ENCODE results near the gene ARID3B. TPM values are rescaled to one million over a fixed set of nuclear protein-coding genes. Genes with fewer than 3 reads are reported as not detected.

ARID3B gene
- total and polyA plus RNA-seq, 2 experiments from 2014 or later = 13.2 to 19.8 TPM

DNA sequence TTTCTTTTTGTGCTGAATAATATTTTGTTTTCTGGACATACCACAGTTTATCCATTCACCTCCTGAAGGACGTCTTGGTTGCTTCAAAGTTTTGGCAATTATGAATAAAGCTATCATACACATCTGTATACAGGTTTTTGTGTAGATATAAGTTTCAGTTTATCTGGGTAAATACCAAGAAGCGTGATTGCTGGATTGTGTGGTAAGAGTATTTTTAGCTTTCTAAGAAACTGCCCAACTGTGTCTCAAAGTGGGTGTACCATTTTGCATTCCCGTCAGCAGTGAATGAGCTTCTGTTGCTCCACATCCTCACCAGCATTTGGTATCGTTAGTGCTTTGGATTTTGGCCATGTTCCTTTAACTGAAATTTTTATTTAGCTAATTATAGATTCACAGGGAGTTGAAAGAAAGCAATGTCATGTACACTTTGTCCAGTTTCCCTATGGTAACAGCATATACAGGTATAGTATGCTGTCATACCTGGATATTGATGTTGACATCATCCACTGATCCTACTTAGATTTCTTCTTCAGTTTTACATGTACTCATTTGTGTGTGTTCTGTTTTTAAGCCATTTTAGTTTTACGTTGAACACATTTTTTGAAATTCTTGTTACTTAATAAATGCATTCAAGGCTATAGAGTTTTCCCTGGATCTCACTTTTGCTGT, 11.9 kb downstream of the ARID3B start:
- no peaks in the 10 kb centered on the region for H3K36me3 ChIP-seq (replicated peaks; ENCODE audit: insufficient read depth, low read depth)
- peaks cover 9% of the 10 kb centered on the region for H4K20me1 ChIP-seq (ENCODE audit: insufficient read depth, poor library complexity, severe bottlenecking)
- no peak overlapping the region for H2AFZ ChIP-seq
- no peak overlapping the region for H3K27ac ChIP-seq
- 95% methylated on average over 5 of the region's 5 CpGs for WGBS (ENCODE audit: low lambda C conversion rate, missing lambda C conversion rate)
- H3K79me2 ChIP-seq = peaks cover 39% of the 10 kb centered on the region
- H3K4me2 ChIP-seq = no peak overlapping the region
- no peaks in the 10 kb centered on the region for H3K9me3 ChIP-seq (ENCODE audit: low read depth)
- H3K4me1 ChIP-seq (ENCODE audit: insufficient read depth) = no peaks in the 10 kb centered on the region
- no peak for DNase-seq (ENCODE audit: low spot score)
- no peak overlapping the region for H3K4me3 ChIP-seq
- no peaks in the 10 kb centered on the region for H3K27me3 ChIP-seq
- TF ChIP-seq, protein P1, sequence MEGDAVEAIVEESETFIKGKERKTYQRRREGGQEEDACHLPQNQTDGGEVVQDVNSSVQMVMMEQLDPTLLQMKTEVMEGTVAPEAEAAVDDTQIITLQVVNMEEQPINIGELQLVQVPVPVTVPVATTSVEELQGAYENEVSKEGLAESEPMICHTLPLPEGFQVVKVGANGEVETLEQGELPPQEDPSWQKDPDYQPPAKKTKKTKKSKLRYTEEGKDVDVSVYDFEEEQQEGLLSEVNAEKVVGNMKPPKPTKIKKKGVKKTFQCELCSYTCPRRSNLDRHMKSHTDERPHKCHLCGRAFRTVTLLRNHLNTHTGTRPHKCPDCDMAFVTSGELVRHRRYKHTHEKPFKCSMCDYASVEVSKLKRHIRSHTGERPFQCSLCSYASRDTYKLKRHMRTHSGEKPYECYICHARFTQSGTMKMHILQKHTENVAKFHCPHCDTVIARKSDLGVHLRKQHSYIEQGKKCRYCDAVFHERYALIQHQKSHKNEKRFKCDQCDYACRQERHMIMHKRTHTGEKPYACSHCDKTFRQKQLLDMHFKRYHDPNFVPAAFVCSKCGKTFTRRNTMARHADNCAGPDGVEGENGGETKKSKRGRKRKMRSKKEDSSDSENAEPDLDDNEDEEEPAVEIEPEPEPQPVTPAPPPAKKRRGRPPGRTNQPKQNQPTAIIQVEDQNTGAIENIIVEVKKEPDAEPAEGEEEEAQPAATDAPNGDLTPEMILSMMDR (IDR thresholded peaks at IDR 0.05; ENCODE audit: poor library complexity) = no peak
- TF ChIP-seq EZH2 (IDR thresholded peaks at IDR 0.05; ENCODE audit: borderline replicate concordance) (no peak), EZH2phosphoT487 (IDR thresholded peaks at IDR 0.05; ENCODE audit: low read depth, severe bottlenecking, unreplicated experiment) (no peak)
- H3K9me2 ChIP-seq (replicated peaks; ENCODE audit: insufficient read depth) = no peaks in the 10 kb centered on the region

DNA sequence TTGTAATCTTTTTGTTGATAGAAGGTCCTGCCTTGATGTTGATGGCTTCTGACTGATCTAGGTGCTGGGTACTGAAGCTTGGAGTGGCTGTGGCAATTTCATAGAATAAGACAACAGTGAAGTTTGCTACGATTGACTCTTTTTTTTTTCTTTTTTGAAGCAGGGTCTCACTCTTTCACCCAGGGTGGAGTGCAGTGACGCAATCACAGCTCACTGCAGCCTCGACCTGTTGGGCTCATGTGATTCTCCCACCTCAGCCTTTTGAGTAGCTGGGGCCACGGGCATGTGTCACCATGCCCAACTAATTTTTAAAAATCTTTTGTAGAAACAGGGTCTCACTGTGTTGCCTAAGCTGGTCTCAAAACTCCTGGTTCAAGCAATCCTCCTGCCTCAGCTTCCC, 14.2 kb downstream of the ARID3B start:
- Histone ChIP-seq H3K79me2 (peaks cover 37% of the 10 kb centered on the region), H3K9me3 (ENCODE audit: low read depth) (no peaks in the 10 kb centered on the region), H3K27ac (no peak overlapping the region), H4K20me1 (ENCODE audit: insufficient read depth, poor library complexity, severe bottlenecking) (peaks cover 5% of the 10 kb centered on the region), H3K36me3 (replicated peaks; ENCODE audit: insufficient read depth, low read depth) (no peaks in the 10 kb centered on the region), H3K9me2 (replicated peaks; ENCODE audit: insufficient read depth) (no peaks in the 10 kb centered on the region), H3K27me3 (no peaks in the 10 kb centered on the region), H3K4me2 (no peak overlapping the region), H3K4me3 (no peak overlapping the region), H3K4me1 (ENCODE audit: insufficient read depth) (no peaks in the 10 kb centered on the region), H2AFZ (no peak overlapping the region)
- no peak for TF ChIP-seq EZH2phosphoT487 (IDR thresholded peaks at IDR 0.05; ENCODE audit: low read depth, severe bottlenecking, unreplicated experiment)
- TF ChIP-seq, protein P1 (IDR thresholded peaks at IDR 0.05; ENCODE audit: poor library complexity) = no peak
- no peak for TF ChIP-seq EZH2 (IDR thresholded peaks at IDR 0.05; ENCODE audit: borderline replicate concordance)
- no peak for DNase-seq (ENCODE audit: low spot score)
- 93% methylated on average over 4 of the region's 4 CpGs for WGBS (ENCODE audit: low lambda C conversion rate, missing lambda C conversion rate)

DNA sequence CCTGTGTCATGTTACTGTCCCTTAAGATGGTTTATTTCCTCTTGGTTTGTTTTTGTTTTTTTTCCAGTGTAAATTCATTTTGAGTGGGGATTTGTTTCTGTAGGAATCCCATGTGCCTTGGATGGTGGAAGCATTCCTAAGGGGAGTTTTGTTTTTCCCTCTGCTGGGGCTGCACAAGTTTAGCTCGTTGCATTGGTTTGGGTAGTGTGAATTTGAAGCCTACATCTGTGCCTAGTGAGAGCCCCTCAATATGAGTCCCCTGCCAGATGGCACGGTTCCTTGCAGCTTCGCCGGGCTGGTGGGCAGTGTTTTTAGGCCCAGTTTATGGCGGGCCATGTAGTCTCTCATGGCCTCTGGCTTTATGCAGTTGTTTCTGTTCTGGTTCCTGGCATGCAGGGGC, 17.7 kb downstream of the ARID3B start:
- H3K4me3 ChIP-seq = no peak overlapping the region

More for the DNA sequence above, 17.7 kb downstream of the ARID3B start:
- Histone ChIP-seq H3K4me1 (ENCODE audit: insufficient read depth) (no peaks in the 10 kb centered on the region), H3K79me2 (peaks cover 45% of the 10 kb centered on the region), H3K27ac (no peak overlapping the region), H4K20me1 (ENCODE audit: insufficient read depth, poor library complexity, severe bottlenecking) (peaks cover 5% of the 10 kb centered on the region), H3K4me2 (no peak overlapping the region), H3K36me3 (replicated peaks; ENCODE audit: insufficient read depth, low read depth) (no peaks in the 10 kb centered on the region), H3K27me3 (no peaks in the 10 kb centered on the region), H3K9me3 (ENCODE audit: low read depth) (no peaks in the 10 kb centered on the region), H3K9me2 (replicated peaks; ENCODE audit: insufficient read depth) (no peaks in the 10 kb centered on the region), H2AFZ (no peak overlapping the region)
- no peak for TF ChIP-seq EZH2 (IDR thresholded peaks at IDR 0.05; ENCODE audit: borderline replicate concordance)
- TF ChIP-seq, protein P1 (IDR thresholded peaks at IDR 0.05; ENCODE audit: poor library complexity) = no peak
- TF ChIP-seq EZH2phosphoT487 (IDR thresholded peaks at IDR 0.05; ENCODE audit: low read depth, severe bottlenecking, unreplicated experiment) = no peak
- 95% methylated on average over 5 of the region's 5 CpGs for WGBS (ENCODE audit: low lambda C conversion rate, missing lambda C conversion rate)
- DNase-seq (ENCODE audit: low spot score) = no peak
